Astrocyte (in vitro differentiated cells and primary cell): ENCODE data around the gene AUTS2. TPM values are rescaled to one million over a fixed set of nuclear protein-coding genes. Genes with fewer than 3 reads are reported as not detected.

Source experiments
- DNase-seq: peaks from one replicate; pipeline ENCODE4 v3.0.0-alpha.2; 2010; ENCODE audit warnings: low read depth
- FAIRE-seq: peaks from 2 replicates; lab custom pipeline; 2011; peaks lifted over from hg19 to GRCh38; lab: Jason Lieb, UNC
- H2AFZ ChIP-seq: 2 replicates; pipeline ENCODE4 v1.6.0; 2012; ENCODE audit warnings: low read depth, low read length, inconsistent platforms
- H3K27ac ChIP-seq: 2 replicates; pipeline ENCODE4 v1.5.1; 2011; ENCODE audit warnings: low read depth, low read length, inconsistent platforms
- H3K27me3 ChIP-seq: 2 replicates; pipeline ENCODE4 v1.6.0; 2011; ENCODE audit warnings: low read length, inconsistent platforms; ENCODE audit not compliant: insufficient read depth
- H3K36me3 ChIP-seq: 2 replicates; pipeline ENCODE4 v1.5.1; 2011; ENCODE audit warnings: low read length, inconsistent platforms; ENCODE audit not compliant: insufficient read depth
- H3K4me1 ChIP-seq: 2 replicates; pipeline ENCODE4 v1.5.1; 2011; ENCODE audit warnings: low read length, inconsistent platforms; ENCODE audit not compliant: insufficient read depth
- H3K4me2 ChIP-seq: 2 replicates; pipeline ENCODE4 v1.6.0; 2012; ENCODE audit warnings: low read length, inconsistent platforms
- H3K4me3 ChIP-seq: 2 replicates; pipeline ENCODE4 v1.5.1; 2011; ENCODE audit warnings: low read depth, mild to moderate bottlenecking, low read length, inconsistent platforms; ENCODE audit not compliant: insufficient read depth
- H3K79me2 ChIP-seq: 2 replicates; pipeline ENCODE4 v1.6.0; 2012; ENCODE audit warnings: mild to moderate bottlenecking, low read length, inconsistent platforms; ENCODE audit not compliant: insufficient read depth
- H3K9ac ChIP-seq: 2 replicates; pipeline ENCODE4 v1.6.0; 2012; ENCODE audit warnings: mild to moderate bottlenecking, low read length, inconsistent platforms
- H3K9me3 ChIP-seq: 2 replicates; pipeline ENCODE4 v1.5.1; 2012; ENCODE audit warnings: low read depth, mild to moderate bottlenecking, low read length, inconsistent platforms; ENCODE audit not compliant: insufficient read depth
- H4K20me1 ChIP-seq: 2 replicates; pipeline ENCODE4 v1.6.0; 2012; ENCODE audit warnings: low read length, inconsistent platforms; ENCODE audit not compliant: insufficient read depth
- H3K27ac Mint-ChIP-seq: one replicate; pipeline ENCODE4 v1.8.0; 2021; ENCODE audit warnings: mild to moderate bottlenecking, mixed read lengths; ENCODE audit not compliant: unreplicated experiment
- H3K27me3 Mint-ChIP-seq: one replicate; pipeline ENCODE4 v1.8.0; 2021; ENCODE audit warnings: low read depth, mixed read lengths; ENCODE audit not compliant: unreplicated experiment
- H3K36me3 Mint-ChIP-seq: one replicate; pipeline ENCODE4 v1.8.0; 2021; ENCODE audit warnings: low read depth, mixed read lengths; ENCODE audit not compliant: unreplicated experiment
- H3K4me1 Mint-ChIP-seq: one replicate; pipeline ENCODE4 v1.8.0; 2021; ENCODE audit warnings: low read depth, mixed read lengths; ENCODE audit not compliant: unreplicated experiment
- H3K4me3 Mint-ChIP-seq: one replicate; pipeline ENCODE4 v1.8.0; 2021; ENCODE audit warnings: mild to moderate bottlenecking, moderate library complexity, mixed read lengths; ENCODE audit not compliant: unreplicated experiment
- H3K9me3 Mint-ChIP-seq: one replicate; pipeline ENCODE4 v1.8.0; 2021; ENCODE audit warnings: mild to moderate bottlenecking, mixed read lengths; ENCODE audit not compliant: unreplicated experiment
- EZH2 ChIP-seq: IDR thresholded peaks from 2 replicates; pipeline ENCODE4 v1.6.1; 2012; ENCODE audit warnings: mild to moderate bottlenecking, low read length, inconsistent platforms; ENCODE audit not compliant: insufficient read depth
- total RNA-seq: library from RNA; stranded (reverse); gene quantifications from 2 replicates; pipeline ENCODE4 v1.2.1, GENCODE V29; 2021
- TF ChIP-seq, protein P1 (sequence below): IDR thresholded peaks from 2 replicates; pipeline ENCODE4 v1.5.1; 2011; ENCODE audit warnings: low read depth, mild to moderate bottlenecking, inconsistent platforms, low read length, moderate library complexity; ENCODE audit not compliant: insufficient read depth

Gene AUTS2
- total RNA-seq, 1 donor from 2014 or later: 73.2 TPM

- peak overlapping the region; percentile 81 for H3K4me3 Mint-ChIP-seq
- H3K4me1 Mint-ChIP-seq: peaks cover 3% of the 10 kb centered on the region
- no peaks in the 10 kb centered on the region for H3K9me3 Mint-ChIP-seq
- no peak overlapping the region for H2AFZ ChIP-seq
- H3K36me3 Mint-ChIP-seq: peaks cover 6% of the 10 kb centered on the region
- H3K9ac ChIP-seq: no peak overlapping the region
- peaks cover 5% of the 10 kb centered on the region for H3K4me1 ChIP-seq
- FAIRE-seq: no peak
- no peak for TF ChIP-seq EZH2
- TF ChIP-seq, protein P1, sequence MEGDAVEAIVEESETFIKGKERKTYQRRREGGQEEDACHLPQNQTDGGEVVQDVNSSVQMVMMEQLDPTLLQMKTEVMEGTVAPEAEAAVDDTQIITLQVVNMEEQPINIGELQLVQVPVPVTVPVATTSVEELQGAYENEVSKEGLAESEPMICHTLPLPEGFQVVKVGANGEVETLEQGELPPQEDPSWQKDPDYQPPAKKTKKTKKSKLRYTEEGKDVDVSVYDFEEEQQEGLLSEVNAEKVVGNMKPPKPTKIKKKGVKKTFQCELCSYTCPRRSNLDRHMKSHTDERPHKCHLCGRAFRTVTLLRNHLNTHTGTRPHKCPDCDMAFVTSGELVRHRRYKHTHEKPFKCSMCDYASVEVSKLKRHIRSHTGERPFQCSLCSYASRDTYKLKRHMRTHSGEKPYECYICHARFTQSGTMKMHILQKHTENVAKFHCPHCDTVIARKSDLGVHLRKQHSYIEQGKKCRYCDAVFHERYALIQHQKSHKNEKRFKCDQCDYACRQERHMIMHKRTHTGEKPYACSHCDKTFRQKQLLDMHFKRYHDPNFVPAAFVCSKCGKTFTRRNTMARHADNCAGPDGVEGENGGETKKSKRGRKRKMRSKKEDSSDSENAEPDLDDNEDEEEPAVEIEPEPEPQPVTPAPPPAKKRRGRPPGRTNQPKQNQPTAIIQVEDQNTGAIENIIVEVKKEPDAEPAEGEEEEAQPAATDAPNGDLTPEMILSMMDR: no peak
- no peak overlapping the region for H3K27ac Mint-ChIP-seq
- peaks cover 27% of the 10 kb centered on the region for H3K27me3 ChIP-seq
- H3K27me3 Mint-ChIP-seq: peaks cover 35% of the 10 kb centered on the region
- H3K27ac ChIP-seq: no peak overlapping the region
- H3K4me2 ChIP-seq: no peak overlapping the region
- H3K4me3 ChIP-seq: no peak overlapping the region
- H3K9me3 ChIP-seq: no peaks in the 10 kb centered on the region
- no peaks in the 10 kb centered on the region for H3K36me3 ChIP-seq
- no peak for DNase-seq
- H4K20me1 ChIP-seq: peaks cover 8% of the 10 kb centered on the region
- no peaks in the 10 kb centered on the region for H3K79me2 ChIP-seq
Observed at GRCh38 chr7:70597066-70597465, 998.8 kb downstream of the AUTS2 start.

DNA sequence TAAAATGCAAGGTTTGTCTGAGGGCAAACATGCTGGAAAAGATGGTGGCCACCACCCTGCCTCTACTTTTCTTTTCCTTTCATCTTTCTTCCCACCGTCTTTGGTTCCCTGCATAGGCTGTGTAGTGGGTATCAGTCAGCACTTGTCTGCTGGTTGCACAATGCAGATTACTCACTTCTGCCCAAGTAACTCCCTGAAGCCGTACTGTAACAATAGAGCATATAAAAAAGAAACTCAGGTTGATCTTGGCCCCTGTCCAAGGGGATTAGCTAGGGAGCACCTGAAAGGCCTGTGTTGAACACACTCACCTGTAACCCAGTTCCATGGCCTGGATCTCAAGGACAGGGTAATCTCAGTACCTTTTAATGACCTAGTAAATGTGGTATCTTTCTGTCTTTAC, 1000.7 kb downstream of the AUTS2 start:
- FAIRE-seq: no peak
- H3K36me3 ChIP-seq: no peaks in the 10 kb centered on the region
- H3K4me2 ChIP-seq: no peak overlapping the region
- peaks cover 5% of the 10 kb centered on the region for H3K4me1 ChIP-seq
- no peak overlapping the region for H3K4me3 ChIP-seq
- H3K27ac ChIP-seq: no peak overlapping the region
- no peak overlapping the region for H3K9ac ChIP-seq
- no peaks in the 10 kb centered on the region for H3K79me2 ChIP-seq
- H2AFZ ChIP-seq: no peak overlapping the region
- peaks cover 8% of the 10 kb centered on the region for H4K20me1 ChIP-seq
- peaks cover 7% of the 10 kb centered on the region for H3K36me3 Mint-ChIP-seq
- peak; percentile 43 for DNase-seq
- no peak overlapping the region for H3K4me3 Mint-ChIP-seq
- no peaks in the 10 kb centered on the region for H3K9me3 ChIP-seq
- TF ChIP-seq EZH2: no peak
- TF ChIP-seq, protein P1: no peak
- H3K27ac Mint-ChIP-seq: peak overlapping the region; percentile 47
- H3K4me1 Mint-ChIP-seq: peaks cover 3% of the 10 kb centered on the region
- H3K9me3 Mint-ChIP-seq: no peaks in the 10 kb centered on the region
- H3K27me3 ChIP-seq: peaks cover 27% of the 10 kb centered on the region
- peaks cover 32% of the 10 kb centered on the region for H3K27me3 Mint-ChIP-seq

DNA sequence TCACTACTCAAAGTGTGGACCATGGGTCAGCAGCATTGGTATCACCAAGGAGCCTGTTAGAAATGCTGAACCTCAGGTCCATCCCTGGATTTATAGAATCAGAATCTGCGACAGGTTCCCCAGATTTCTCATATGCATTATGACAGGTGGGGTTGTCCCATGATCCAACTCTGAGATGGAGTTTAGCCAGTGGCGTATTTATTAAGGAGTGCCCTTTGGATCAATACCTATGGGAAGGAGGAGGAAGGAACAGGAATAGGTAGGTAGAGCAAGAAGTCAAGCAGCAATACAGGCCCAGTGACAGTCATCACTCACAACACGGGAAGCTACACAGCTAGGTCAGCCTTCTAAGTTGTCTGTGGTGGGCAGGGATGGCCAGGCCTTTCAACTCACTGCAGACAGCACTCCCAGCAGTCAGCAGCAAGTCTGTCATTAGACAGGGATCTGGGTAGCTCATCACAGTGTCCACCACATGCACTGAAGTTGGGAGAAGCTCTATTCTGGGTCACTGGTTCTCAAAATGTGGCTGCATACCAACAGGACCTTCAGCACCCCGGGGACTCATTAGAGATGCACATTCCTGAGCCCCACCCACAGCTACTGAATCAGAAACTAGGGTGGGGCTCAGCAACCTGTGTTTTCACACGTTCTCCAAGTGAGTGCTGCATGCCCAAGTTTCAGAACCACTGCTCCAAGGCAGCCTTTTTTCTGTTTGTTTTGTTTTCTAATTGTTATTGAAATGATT, 1001.3 kb downstream of the AUTS2 start:
- Histone ChIP-seq H3K4me2 (no peak overlapping the region), H3K4me3 (no peak overlapping the region), H4K20me1 (peaks cover 8% of the 10 kb centered on the region), H3K79me2 (no peaks in the 10 kb centered on the region), H3K27me3 (peaks cover 27% of the 10 kb centered on the region), H3K36me3 (no peaks in the 10 kb centered on the region), H3K9me3 (no peaks in the 10 kb centered on the region), H3K27ac (no peak overlapping the region), H3K4me1 (peaks cover 5% of the 10 kb centered on the region), H2AFZ (no peak overlapping the region), H3K9ac (no peak overlapping the region)
- no peak overlapping the region for H3K4me3 Mint-ChIP-seq
- H3K27ac Mint-ChIP-seq: peak overlapping the region; percentile 47
- peaks cover 3% of the 10 kb centered on the region for H3K4me1 Mint-ChIP-seq
- FAIRE-seq (no peak), DNase-seq (no peak)
- H3K27me3 Mint-ChIP-seq: peaks cover 28% of the 10 kb centered on the region
- H3K36me3 Mint-ChIP-seq: peaks cover 10% of the 10 kb centered on the region
- H3K9me3 Mint-ChIP-seq: no peaks in the 10 kb centered on the region
- TF ChIP-seq, protein P1: no peak
- TF ChIP-seq EZH2: no peak
